ENCODE data around the gene PARM1.

Gene PARM1

DNA sequence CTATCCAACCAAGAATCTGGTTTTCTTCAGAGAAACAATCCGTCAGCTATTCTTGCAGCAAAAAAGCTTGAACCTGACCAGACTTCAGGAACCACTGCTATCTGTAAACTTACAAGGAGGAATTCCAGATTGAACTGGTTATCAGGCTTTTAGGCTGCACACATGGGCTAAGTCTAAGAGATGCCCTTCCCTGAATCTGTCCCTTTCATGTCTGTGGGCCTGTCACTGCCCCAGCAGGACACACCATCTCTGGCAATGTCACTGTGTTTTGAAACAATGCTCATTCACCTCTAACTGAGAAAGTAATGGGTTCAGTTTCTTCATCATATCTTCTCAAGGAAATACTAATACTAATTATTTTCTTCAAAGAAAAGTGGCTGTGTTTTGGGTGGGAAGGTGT, 72.8 kb downstream of the PARM1 start:
- H3K4me3 ChIP-seq (ENCODE audit: low read depth, low read length): no peak overlapping the region
- no peak for TF ChIP-seq CTCF (IDR thresholded peaks at IDR 0.05; ENCODE audit: insufficient read depth, low read length, missing control alignments)
- ChIA-PET POLR2A (no interaction called here), CTCF (no interaction called here)
- no peak for DNase-seq (ENCODE audit: low read depth, low spot score)

DNA sequence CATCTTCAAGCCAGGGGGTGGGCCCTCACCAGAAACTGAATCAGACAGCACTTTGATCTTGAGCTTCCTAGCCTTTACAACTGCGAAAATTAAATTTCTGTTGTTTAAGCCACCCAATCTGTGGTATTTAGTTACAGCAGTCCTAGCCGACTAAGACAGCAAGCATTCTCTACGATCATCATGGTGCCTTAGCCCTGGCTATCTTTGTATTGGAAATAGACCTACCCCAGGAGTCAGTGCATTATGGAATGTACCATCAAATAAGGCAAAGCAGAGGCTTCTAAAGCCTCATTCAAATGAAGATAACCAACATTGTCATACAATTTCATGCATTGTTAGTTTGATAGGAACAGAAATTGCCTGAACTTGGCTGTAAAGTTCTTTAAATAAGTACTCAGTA, 75.0 kb downstream of the PARM1 start:
- no peak for TF ChIP-seq CTCF (IDR thresholded peaks at IDR 0.05; ENCODE audit: insufficient read depth, low read length, missing control alignments)
- POLR2A ChIA-PET: no interaction called here
- CTCF ChIA-PET: no interaction called here

GRCh38 chr4:75009138-75009537, 76.2 kb downstream of the PARM1 start:
- TF ChIP-seq CTCF (IDR thresholded peaks at IDR 0.05; ENCODE audit: insufficient read depth, low read length, missing control alignments): no peak
- no peak overlapping the region for H3K4me3 ChIP-seq (ENCODE audit: low read depth, low read length)
- POLR2A ChIA-PET: no interaction called here
- no peak for DNase-seq (ENCODE audit: low read depth, low spot score)
- CTCF ChIA-PET: no interaction called here

More for the DNA sequence above, 75.0 kb downstream of the PARM1 start:
- no peak overlapping the region for H3K4me3 ChIP-seq (ENCODE audit: low read depth, low read length)
- no peak for DNase-seq (ENCODE audit: low read depth, low spot score)

DNA sequence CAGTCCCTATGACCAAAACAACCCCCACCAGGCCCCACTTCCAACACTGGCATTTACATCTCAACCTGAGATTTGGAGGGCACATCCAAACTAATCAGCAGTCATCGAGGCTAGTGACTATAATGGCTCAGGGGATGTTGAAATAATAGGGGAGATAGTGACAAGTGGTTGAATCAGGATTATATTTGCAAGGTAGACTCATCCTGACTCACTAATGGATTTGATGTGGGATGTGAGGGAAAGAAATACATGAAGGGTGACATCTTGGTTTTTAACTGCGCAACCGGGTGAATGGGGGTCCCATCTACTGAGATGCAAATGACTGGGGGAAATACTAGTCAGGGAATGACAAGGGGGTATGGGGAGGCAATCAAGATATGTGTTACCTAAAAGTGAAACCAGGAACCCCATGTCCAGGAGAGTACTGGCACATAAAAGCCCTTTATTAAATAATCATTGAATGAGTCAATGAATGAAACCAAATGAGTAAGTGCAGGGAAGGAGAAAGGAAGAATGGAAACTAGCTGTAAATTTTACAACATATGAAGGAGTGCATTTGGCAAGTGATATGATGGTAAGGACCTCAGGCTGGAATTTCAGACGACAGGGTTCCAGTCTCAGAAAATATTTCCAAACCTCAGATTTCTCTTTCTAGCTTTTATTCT, 78.3 kb downstream of the PARM1 start:
- no peak for DNase-seq (ENCODE audit: low read depth, low spot score)
- ChIA-PET CTCF (no interaction called here), POLR2A (no interaction called here)
- no peak overlapping the region for H3K4me3 ChIP-seq (ENCODE audit: low read depth, low read length)
- no peak for TF ChIP-seq CTCF (IDR thresholded peaks at IDR 0.05; ENCODE audit: insufficient read depth, low read length, missing control alignments)

DNA sequence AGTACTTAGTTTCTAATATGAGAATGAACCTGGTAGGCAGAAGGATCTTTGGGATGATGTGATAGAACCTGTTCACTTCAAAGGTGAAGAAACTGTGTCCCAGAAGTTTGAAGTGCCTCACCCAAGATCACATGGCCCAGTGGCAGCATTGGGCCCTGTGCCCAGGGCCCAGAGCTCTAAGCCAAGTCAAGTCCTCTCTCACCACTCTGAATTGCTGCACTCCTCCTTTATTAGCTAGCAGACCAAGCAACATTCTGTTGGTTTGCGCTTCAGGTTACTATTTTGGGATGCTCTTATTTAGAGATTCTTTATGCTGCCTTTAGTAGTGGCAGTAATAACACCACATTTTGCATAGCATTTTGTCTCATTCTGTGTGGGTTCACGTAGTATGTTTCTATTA, 82.7 kb downstream of the PARM1 start:
- POLR2A ChIA-PET: no interaction called here
- DNase-seq (ENCODE audit: low read depth, low spot score): no peak
- no peak for TF ChIP-seq CTCF (IDR thresholded peaks at IDR 0.05; ENCODE audit: insufficient read depth, low read length, missing control alignments)
- CTCF ChIA-PET: no interaction called here
- no peak overlapping the region for H3K4me3 ChIP-seq (ENCODE audit: low read depth, low read length)

DNA sequence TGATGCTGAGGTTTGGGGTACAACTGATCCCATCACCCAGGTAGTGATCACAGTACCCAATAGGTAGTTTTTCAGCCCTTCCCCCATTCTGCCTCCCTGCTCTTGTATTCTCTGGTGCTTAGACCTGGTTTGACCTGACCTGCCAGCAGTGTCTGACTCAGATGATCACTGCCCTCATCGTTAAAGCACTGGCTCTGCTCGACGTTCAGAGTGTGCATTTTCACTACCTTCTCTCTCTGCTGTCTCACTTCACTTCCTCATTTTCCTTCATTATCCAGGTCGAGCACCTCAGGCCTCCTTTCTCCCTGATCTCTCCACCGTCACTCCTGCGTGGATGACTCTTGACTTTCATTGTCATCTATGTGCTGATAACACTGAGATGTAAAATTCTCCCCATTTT, 83.6 kb downstream of the PARM1 start:
- H3K4me3 ChIP-seq (ENCODE audit: low read depth, low read length): no peak overlapping the region
- no peak for DNase-seq (ENCODE audit: low read depth, low spot score)
- CTCF ChIA-PET: no interaction called here
- TF ChIP-seq CTCF (IDR thresholded peaks at IDR 0.05; ENCODE audit: insufficient read depth, low read length, missing control alignments): no peak
- POLR2A ChIA-PET: no interaction called here
